Activated naive CD4-positive, alpha-beta T cell treated with anti-CD3 and anti-CD28 coated beads, Interleukin-2, amount 10 ng/mL, durations not matched to agents 7 days and 5 days (primary cell): ENCODE measurements around the gene NCKAP5.

Source experiments
- CTCF ChIA-PET: fragments of 350-600 bp; sonication (Branson Sonifier 250); formaldehyde crosslinking; loops from one replicate; lab custom pipeline; 2021; ENCODE audit warnings: antibody characterized with exemption; lab: Charles Lee
- DNase-seq: peaks from one replicate; pipeline ENCODE4 v3.0.0-alpha.2; 2020
- H3K27ac Mint-ChIP-seq: one replicate; pipeline ENCODE4 v1.8.0; 2021; ENCODE audit warnings: mild to moderate bottlenecking, moderate library complexity, mixed read lengths
- H3K27me3 Mint-ChIP-seq: one replicate; pipeline ENCODE4 v1.8.0; 2021; ENCODE audit warnings: mild to moderate bottlenecking, mixed read lengths
- H3K36me3 Mint-ChIP-seq: one replicate; pipeline ENCODE4 v1.8.0; 2021; ENCODE audit warnings: mixed read lengths
- H3K4me1 Mint-ChIP-seq: one replicate; pipeline ENCODE4 v1.8.0; 2021; ENCODE audit warnings: mixed read lengths
- H3K4me3 Mint-ChIP-seq: one replicate; pipeline ENCODE4 v1.8.0; 2021; ENCODE audit warnings: mild to moderate bottlenecking, moderate library complexity, mixed read lengths
- H3K9me3 Mint-ChIP-seq: one replicate; pipeline ENCODE4 v1.8.0; 2021; ENCODE audit warnings: mixed read lengths

NCKAP5 gene

GRCh38 chr2:132915812-132916549, 652.3 kb downstream of the NCKAP5 start:
- H3K4me1 Mint-ChIP-seq = no peaks in the 10 kb centered on the region
- CTCF ChIA-PET = interaction anchor here (0.7 kb wide), 1 partner anchor 434 kb away, joined by 3 read pairs; no protein-coding TSS in a partner anchor
- no peaks in the 10 kb centered on the region for H3K36me3 Mint-ChIP-seq
- no peak for DNase-seq
- no peak overlapping the region for H3K27ac Mint-ChIP-seq
- peaks cover under 1% of the 10 kb centered on the region for H3K9me3 Mint-ChIP-seq
- no peak overlapping the region for H3K4me3 Mint-ChIP-seq
- H3K27me3 Mint-ChIP-seq = no peaks in the 10 kb centered on the region

- Mint-ChIP-seq H3K9me3 (peaks cover 5% of the 10 kb centered on the region), H3K4me3 (no peak overlapping the region), H3K27me3 (no peaks in the 10 kb centered on the region), H3K27ac (no peak overlapping the region), H3K36me3 (no peaks in the 10 kb centered on the region), H3K4me1 (no peaks in the 10 kb centered on the region)
- CTCF ChIA-PET = no interaction called here
- no peak for DNase-seq
Observed at GRCh38 chr2:132911726-132912724, 656.2 kb downstream of the NCKAP5 start.

GRCh38 chr2:132910432-132910831, 657.8 kb downstream of the NCKAP5 start:
- CTCF ChIA-PET = no interaction called here
- Mint-ChIP-seq H3K27me3 (no peaks in the 10 kb centered on the region), H3K4me3 (no peak overlapping the region), H3K9me3 (peaks cover 7% of the 10 kb centered on the region), H3K36me3 (no peaks in the 10 kb centered on the region), H3K27ac (no peak overlapping the region), H3K4me1 (no peaks in the 10 kb centered on the region)
- DNase-seq = no peak

GRCh38 chr2:132909427-132909826, 658.8 kb downstream of the NCKAP5 start:
- Mint-ChIP-seq H3K4me1 (no peaks in the 10 kb centered on the region), H3K27me3 (no peaks in the 10 kb centered on the region), H3K9me3 (peaks cover 7% of the 10 kb centered on the region), H3K27ac (no peak overlapping the region), H3K4me3 (no peak overlapping the region), H3K36me3 (no peaks in the 10 kb centered on the region)
- DNase-seq = no peak
- CTCF ChIA-PET = no interaction called here

GRCh38 chr2:132904142-132904842, 664.0 kb downstream of the NCKAP5 start:
- Mint-ChIP-seq H3K4me1 (no peaks in the 10 kb centered on the region), H3K9me3 (peaks cover 3% of the 10 kb centered on the region), H3K27me3 (no peaks in the 10 kb centered on the region), H3K27ac (no peak overlapping the region), H3K36me3 (no peaks in the 10 kb centered on the region), H3K4me3 (no peak overlapping the region)
- CTCF ChIA-PET = no interaction called here
- no peak for DNase-seq

GRCh38 chr2:132902626-132903025, 665.6 kb downstream of the NCKAP5 start:
- CTCF ChIA-PET = no interaction called here
- Mint-ChIP-seq H3K4me1 (no peaks in the 10 kb centered on the region), H3K4me3 (no peak overlapping the region), H3K9me3 (peaks cover 5% of the 10 kb centered on the region), H3K27ac (no peak overlapping the region), H3K36me3 (no peaks in the 10 kb centered on the region), H3K27me3 (no peaks in the 10 kb centered on the region)
- DNase-seq = no peak

- no peaks in the 10 kb centered on the region for H3K36me3 Mint-ChIP-seq
- no peak overlapping the region for H3K27ac Mint-ChIP-seq
- H3K4me3 Mint-ChIP-seq = no peak overlapping the region
- DNase-seq = no peak
- H3K9me3 Mint-ChIP-seq = peaks cover 5% of the 10 kb centered on the region
- no peaks in the 10 kb centered on the region for H3K4me1 Mint-ChIP-seq
- no peaks in the 10 kb centered on the region for H3K27me3 Mint-ChIP-seq
- CTCF ChIA-PET = no interaction called here
Observed at GRCh38 chr2:132901661-132902060, 666.6 kb downstream of the NCKAP5 start.

GRCh38 chr2:132897111-132897510, 671.2 kb downstream of the NCKAP5 start:
- Mint-ChIP-seq H3K27me3 (no peaks in the 10 kb centered on the region), H3K9me3 (peaks cover 4% of the 10 kb centered on the region)
- DNase-seq = no peak

GRCh38 chr2:132896073-132896472, 672.2 kb downstream of the NCKAP5 start:
- Mint-ChIP-seq H3K4me3 (no peak overlapping the region), H3K9me3 (peaks cover 4% of the 10 kb centered on the region), H3K27ac (no peak overlapping the region), H3K4me1 (peaks cover 5% of the 10 kb centered on the region), H3K27me3 (no peaks in the 10 kb centered on the region), H3K36me3 (no peaks in the 10 kb centered on the region)
- DNase-seq = no peak
- CTCF ChIA-PET = no interaction called here

More at GRCh38 chr2:132897111-132897510, 671.2 kb downstream of the NCKAP5 start:
- H3K36me3 Mint-ChIP-seq = no peaks in the 10 kb centered on the region
- H3K27ac Mint-ChIP-seq = no peak overlapping the region
- CTCF ChIA-PET = no interaction called here
- H3K4me1 Mint-ChIP-seq = peaks cover 5% of the 10 kb centered on the region
- no peak overlapping the region for H3K4me3 Mint-ChIP-seq

GRCh38 chr2:132891498-132891897, 676.8 kb downstream of the NCKAP5 start:
- no peaks in the 10 kb centered on the region for H3K36me3 Mint-ChIP-seq
- H3K27ac Mint-ChIP-seq = no peak overlapping the region
- no peak for DNase-seq
- peaks cover 5% of the 10 kb centered on the region for H3K4me1 Mint-ChIP-seq
- CTCF ChIA-PET = no interaction called here
- no peak overlapping the region for H3K4me3 Mint-ChIP-seq
- H3K9me3 Mint-ChIP-seq = peaks cover 3% of the 10 kb centered on the region
- no peaks in the 10 kb centered on the region for H3K27me3 Mint-ChIP-seq

GRCh38 chr2:132886574-132886973, 681.7 kb downstream of the NCKAP5 start:
- Mint-ChIP-seq H3K4me1 (no peaks in the 10 kb centered on the region), H3K27ac (no peak overlapping the region), H3K36me3 (no peaks in the 10 kb centered on the region), H3K27me3 (no peaks in the 10 kb centered on the region), H3K9me3 (peaks cover 1% of the 10 kb centered on the region), H3K4me3 (no peak overlapping the region)
- DNase-seq = no peak
- CTCF ChIA-PET = no interaction called here

- no peak overlapping the region for H3K4me3 Mint-ChIP-seq
- no peak overlapping the region for H3K27ac Mint-ChIP-seq
- peaks cover 1% of the 10 kb centered on the region for H3K9me3 Mint-ChIP-seq
- CTCF ChIA-PET = no interaction called here
- H3K4me1 Mint-ChIP-seq = no peaks in the 10 kb centered on the region
- no peaks in the 10 kb centered on the region for H3K36me3 Mint-ChIP-seq
- DNase-seq = no peak
- no peaks in the 10 kb centered on the region for H3K27me3 Mint-ChIP-seq
Observed at GRCh38 chr2:132884705-132885104, 683.6 kb downstream of the NCKAP5 start.

- no peaks in the 10 kb centered on the region for H3K27me3 Mint-ChIP-seq
- H3K36me3 Mint-ChIP-seq = no peaks in the 10 kb centered on the region
- no peaks in the 10 kb centered on the region for H3K4me1 Mint-ChIP-seq
- DNase-seq = no peak
- no peak overlapping the region for H3K27ac Mint-ChIP-seq
- H3K9me3 Mint-ChIP-seq = peaks cover 1% of the 10 kb centered on the region
- no peak overlapping the region for H3K4me3 Mint-ChIP-seq
- CTCF ChIA-PET = no interaction called here
Observed at GRCh38 chr2:132884292-132884691, 684.0 kb downstream of the NCKAP5 start.

GRCh38 chr2:132883430-132883829, 684.8 kb downstream of the NCKAP5 start:
- H3K9me3 Mint-ChIP-seq = peaks cover 3% of the 10 kb centered on the region
- DNase-seq = no peak
- H3K4me3 Mint-ChIP-seq = no peak overlapping the region
- no peaks in the 10 kb centered on the region for H3K4me1 Mint-ChIP-seq
- H3K27ac Mint-ChIP-seq = no peak overlapping the region
- no peaks in the 10 kb centered on the region for H3K36me3 Mint-ChIP-seq
- no peaks in the 10 kb centered on the region for H3K27me3 Mint-ChIP-seq
- CTCF ChIA-PET = no interaction called here
